HG03103 (cell line): Measurements from ENCODE around the gene TPO.
"Not testable (repeated sequence)": the region's sequence is repeated elsewhere in the genome, so short reads cannot be mapped to it uniquely, and the experiment has no call there.

Experiments used
- ATAC-seq: cut with Tn5 transposase; IDR thresholded peaks from one replicate; pipeline ENCODE4 v1.9.1; 2021; ENCODE audit warnings: low read depth; ENCODE audit not compliant: unreplicated experiment

The TPO gene

DNA sequence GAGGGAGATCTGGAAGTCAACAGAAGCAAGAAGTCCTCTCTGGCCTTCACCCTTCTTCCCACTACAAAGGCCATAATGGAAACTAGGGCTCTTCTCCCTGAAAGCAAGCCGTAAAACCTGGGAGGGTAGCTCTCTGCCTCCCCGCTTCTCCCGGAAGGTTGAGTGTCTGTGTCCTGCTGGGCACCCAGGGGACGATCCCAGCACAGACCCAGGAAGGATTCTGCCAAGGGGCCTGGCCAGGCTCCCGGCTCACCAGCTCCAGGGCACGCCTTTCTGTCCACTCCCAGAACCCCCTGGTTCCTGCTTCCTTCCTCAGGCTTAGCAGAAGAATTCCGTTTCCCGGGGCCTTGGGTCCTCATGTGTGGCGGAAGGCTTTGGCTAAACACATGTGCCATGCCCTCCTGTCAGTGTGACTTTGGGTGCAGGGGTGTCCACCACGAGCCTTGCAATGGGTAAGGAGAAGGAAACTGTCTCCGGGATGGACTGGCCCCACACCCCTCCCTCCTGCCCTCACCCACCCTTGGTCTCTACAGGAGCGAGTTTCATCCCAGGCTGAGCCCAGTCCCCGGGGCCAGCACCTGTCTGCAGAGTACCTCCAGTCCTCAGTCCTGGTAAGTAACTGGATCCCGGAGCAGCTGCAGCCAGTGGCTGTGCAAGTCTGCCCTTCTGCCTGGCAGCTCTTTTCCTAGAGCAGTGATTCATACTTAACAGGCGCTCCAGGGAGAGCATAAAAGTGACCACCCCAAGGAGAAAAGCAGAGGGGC lies 135.8 kb downstream of the TPO start:
- ATAC-seq = no peak

DNA sequence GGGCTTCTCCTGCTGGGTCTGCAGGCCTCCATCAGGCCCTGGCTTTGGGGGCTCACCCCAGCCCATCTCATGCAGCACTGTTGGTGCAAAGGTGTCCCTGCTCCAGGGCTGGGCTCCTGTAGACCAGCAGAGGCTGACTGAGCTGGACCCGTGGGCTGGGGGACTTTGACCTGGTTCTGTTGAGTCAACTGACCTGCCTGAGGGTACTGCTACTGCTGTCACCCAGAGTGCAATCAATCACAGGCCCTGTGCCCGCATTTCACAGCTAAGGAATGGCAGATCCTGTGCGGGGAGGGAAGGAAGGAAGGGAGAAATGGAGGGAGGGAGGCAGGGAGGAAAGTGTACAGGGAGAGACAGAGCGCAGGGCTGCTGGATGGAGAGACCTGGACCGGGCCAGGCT lies 136.8 kb downstream of the TPO start:
- ATAC-seq = no peak

GRCh38 chr2:1550658-1551316 lies 137.5 kb downstream of the TPO start:
- ATAC-seq = peak; percentile 78

- no peak for ATAC-seq
Observed at GRCh38 chr2:1551905-1552304, 138.6 kb downstream of the TPO start.

- ATAC-seq = no peak
Observed at GRCh38 chr2:1552611-1553010, 139.3 kb downstream of the TPO start.

GRCh38 chr2:1553671-1554295 lies 140.5 kb downstream of the TPO start:
- ATAC-seq = no peak

DNA sequence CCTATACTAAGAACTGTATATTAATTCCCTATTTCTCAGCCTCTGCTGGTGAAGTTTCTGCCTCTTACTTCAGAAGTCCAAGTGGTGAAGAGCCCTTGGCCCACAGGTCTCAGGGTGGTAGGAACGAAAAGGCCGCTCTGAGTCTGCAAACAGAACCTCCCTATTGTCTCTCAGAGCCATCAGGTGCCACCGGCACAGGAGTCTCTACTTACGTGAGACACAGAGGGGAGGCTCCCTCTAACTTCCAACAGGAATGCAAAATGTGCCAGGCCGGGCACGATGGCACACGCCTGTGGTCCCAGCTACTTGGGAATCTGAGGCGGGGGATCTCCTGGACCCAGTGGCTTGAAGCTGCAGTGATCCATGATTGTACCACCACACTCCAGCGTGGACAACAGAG lies 143.0 kb downstream of the TPO start:
- ATAC-seq = no peak

GRCh38 chr2:1556776-1557466 lies 143.7 kb downstream of the TPO start:
- ATAC-seq = no peak

DNA sequence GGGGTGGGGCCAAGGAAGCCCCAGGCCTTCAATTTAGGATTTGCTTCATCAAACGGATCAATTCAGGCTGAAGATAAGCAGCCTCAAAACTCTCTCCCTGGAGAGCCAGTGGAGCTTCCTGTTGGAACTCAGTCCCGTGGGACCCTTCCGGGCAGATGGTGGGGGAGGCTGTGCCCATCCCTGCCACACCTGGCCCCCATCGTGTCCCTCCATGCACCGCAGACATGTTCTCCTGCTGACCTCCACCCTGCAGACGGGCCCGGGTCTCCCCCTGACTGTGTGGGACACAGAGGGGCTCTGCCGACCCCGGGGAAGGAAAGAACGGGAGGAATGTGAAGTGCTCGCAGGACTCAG lies 144.2 kb downstream of the TPO start:
- no peak for ATAC-seq

DNA sequence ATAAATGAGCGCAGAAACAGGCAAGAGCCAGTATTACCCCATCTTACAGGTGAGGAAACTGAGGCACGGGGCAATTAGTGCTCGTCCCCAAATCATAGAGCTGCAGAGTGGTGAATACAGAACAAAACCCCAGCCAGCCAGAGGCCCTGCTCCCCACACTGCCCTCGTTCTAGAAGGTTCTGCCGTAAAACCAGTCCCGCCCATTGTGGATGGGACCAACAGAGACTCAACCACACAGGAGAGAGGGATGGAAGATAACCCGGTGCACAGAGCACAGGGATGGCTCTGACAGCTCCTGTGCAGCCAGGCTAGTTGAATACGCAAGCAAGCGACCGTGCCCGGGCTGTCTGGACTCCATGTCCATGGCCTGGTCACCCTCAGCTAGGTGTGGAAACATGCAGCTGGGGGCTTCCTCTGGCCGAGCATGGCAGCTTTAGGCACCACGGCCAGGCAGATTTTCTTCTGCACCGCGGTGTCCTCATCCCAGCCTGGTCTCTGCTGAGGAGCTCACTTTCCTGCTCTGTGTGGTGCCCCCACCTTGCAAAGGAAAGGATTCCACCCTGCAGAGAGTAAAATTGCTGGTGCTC lies 146.4 kb downstream of the TPO start:
- no peak for ATAC-seq

- no peak for ATAC-seq
Observed at GRCh38 chr2:1561259-1561658, 148.0 kb downstream of the TPO start.

DNA sequence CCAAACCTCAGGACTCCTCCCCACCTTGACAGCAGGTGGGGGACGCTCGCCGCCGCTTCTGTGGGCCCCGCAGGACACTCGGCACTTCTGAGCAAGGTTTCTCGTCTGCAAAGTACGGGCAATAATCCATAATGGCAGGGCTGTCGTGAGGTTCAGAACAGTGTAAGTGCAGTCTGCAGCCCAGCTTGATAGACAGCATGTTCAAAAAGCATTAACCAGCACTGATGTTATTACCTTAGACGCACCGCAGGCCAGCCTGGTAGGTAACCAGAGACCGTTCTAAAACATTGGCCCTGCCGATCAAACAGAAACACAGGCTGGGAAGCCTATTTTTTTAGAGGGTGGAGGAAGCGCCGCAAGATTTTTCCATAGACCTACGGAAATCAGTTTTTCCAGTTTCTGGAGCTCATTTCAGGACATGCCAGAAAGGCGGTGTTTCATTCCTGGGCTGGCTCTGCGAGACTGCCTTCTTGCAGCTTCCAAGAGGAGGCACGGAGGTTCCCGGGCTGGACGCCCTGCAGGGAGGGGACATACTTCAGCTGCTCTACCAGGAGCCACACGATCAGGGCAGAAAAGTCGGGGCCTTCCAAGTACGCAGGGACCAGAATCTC lies 148.7 kb downstream of the TPO start:
- no peak for ATAC-seq

GRCh38 chr2:1563084-1563857 lies 150.0 kb downstream of the TPO start:
- ATAC-seq = no peak

- no peak for ATAC-seq
Observed at GRCh38 chr2:1563943-1564891, 151.0 kb downstream of the TPO start.

GRCh38 chr2:1567556-1568344 lies 154.5 kb downstream of the TPO start:
- no peak for ATAC-seq

- not testable (repeated sequence) for ATAC-seq
Observed at GRCh38 chr2:1568345-1568668, 155.0 kb downstream of the TPO start.

DNA sequence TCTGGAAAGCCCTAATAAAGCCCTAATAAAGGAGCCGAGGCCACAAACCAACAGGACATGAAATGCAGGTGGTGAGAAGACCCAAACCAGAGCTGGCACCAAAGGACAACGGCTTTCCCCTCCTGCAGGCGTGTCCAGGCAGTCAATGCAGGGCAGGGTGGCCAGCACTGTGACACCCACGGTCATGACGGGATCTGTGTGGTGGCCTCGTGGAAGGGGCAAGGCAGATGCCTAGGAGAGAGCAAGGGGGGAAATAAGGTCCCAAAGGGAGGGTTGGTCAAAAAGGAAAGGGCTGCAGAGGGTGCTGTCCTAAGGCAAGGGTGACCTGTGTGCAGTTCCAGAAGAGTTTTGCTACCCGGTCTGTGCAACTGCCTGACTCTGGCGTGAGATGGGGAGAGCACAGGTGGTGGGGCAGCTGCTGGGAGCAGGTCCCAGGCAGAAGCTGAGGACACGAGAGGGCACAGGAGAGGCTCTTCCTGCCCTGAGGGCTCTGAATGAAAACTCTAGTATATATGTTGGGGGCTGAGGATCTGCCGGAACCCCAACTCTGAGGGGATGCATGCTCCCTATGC lies 156.7 kb downstream of the TPO start:
- ATAC-seq = no peak
